ENCODE data around the gene LRRC55.
"Not testable (repeated sequence)": the region's sequence is repeated elsewhere in the genome, so short reads cannot be mapped to it uniquely, and the experiment has no call there.

Gene LRRC55

GRCh38 chr11:57162179-57162898 is 19.4 kb upstream of the LRRC55 start:
- DNase-seq, result no peak

DNA sequence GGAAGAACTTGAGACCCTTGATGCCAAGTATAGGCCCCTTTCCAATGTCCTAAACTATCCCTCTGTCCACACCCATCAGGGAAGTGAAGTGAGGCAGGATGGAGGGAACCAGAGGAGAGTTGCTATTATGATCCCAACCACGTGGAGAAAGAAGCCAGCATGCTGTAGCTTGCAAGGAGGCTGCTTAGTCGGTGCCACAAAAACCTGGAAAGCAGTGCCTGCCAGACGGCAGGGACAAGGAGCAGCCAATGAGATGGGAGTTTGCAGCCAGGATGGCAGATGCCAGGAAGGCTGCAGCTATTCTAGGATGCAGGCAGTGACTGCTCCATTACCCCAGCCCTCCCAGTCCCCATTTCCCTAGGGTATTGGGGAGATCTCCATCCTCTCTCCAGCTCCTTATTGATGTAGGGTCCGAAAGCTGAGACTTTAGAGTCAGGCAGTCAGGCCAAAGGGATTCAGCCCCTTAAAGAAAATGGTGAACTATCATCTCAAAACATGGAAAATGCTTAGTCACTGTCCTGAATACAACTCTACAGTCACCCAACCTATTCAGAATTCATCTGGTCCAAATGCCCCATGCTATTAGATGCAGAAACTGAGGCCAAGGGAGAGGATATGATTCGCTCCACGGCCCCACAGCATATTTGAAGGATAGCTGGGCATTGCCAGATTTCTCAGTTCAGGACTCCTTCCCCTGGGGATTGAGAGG is 18.4 kb upstream of the LRRC55 start:
- no peak for DNase-seq

DNA sequence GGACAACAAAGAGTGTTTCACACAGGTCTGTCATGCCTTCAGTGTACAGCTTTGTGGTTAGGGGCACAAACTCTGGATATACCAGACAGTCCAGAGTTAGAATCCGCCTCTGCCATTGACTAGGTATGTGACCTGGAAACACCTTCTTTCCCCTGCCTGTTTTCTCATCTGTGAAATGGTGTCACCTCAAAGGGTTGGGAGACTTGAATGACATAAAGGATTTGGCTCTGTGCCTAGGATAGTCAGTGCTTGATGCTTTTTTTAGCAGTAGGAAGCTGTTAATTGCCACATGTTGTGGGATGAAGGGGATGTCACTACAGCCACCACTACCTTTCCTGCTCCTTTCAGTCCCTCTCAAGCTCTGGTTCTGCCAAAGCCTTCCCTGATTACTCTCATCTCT is 17.4 kb upstream of the LRRC55 start:
- DNase-seq, result no peak

- peak; percentile 22 for DNase-seq
Observed at GRCh38 chr11:57167125-57167846, 14.5 kb upstream of the LRRC55 start.

GRCh38 chr11:57169732-57170313 is 11.9 kb upstream of the LRRC55 start:
- DNase-seq, result not testable (repeated sequence)

DNA sequence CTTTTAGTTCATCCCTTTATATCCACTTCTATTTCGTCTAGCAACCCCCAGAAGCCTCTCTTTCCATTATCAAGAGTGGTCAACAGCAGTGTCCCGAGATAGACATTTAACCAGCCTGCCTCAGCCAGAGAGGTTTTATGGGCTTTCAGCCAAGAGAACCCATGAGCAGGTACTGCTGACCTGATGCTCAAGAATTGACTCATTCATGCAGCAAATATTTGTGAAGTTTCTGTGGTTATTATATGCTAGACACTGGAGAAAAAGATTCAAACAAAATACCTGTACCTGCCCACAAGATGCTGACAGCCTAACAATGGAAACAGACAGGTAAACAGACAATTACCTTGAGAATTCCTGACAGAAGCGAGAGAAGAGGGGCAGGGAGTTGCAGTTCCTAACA is 9.7 kb upstream of the LRRC55 start:
- no peak for DNase-seq

DNA sequence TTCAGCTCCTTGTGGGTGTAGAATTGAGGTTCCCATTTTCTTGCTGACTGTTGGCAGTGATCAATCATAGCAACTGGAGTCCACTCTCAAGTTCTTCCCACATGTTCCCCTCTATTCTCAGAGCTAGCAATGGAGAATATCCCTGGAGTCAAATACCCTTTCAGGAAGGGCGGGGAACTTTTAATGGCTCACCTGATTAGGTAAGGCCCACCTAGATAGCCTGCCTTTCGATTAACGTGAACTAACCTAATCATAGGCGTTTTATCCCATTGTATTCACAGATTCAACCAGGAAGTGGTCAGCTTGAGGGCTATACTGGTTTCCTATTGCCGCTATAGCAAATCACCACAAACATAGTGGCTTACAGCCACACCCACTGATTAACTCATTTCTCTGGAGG is 7.1 kb upstream of the LRRC55 start:
- no peak for DNase-seq

DNA sequence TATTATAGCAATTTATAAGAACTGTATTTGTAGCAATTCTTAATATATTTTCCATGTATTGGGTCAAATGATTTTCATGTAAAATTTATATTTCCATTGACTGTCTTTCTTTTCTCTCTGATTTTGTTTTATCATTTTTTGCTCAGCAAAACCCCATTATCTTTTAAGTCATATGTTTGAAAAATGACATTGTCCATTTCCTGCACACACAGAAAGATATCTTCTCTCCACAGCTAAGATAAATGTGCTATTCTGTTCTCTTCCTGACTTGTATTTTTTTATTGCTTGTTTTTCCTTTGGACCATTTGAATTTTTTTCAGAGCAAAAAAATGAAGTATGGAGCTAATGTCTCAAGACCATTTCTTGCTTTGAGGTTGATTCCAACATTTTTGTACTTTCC is 6.3 kb upstream of the LRRC55 start:
- DNase-seq, result no peak

- no peak for DNase-seq
Observed at GRCh38 chr11:57178334-57178733, 3.4 kb upstream of the LRRC55 start.

DNA sequence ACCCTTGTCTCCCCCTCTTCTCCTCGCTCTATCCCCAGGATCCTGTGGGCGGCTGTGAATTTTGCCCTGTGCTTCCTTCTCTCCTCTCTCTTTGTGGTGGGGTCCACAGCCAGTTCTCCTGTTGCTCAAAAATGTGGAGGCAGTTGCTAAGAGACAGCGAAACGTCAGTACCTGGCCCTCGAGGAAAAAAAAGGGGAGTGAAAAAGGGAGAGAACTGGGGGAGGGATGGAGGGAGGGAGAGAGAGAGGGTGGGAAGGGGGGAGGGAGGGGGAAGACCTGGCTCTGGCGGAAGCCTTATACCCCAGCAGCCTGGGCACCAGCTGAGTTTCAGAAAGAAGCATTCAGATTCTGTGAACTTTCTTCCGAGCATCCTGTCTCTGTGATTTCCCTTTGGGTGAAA is 2.1 kb upstream of the LRRC55 start:
- DNase-seq, result no peak

GRCh38 chr11:57180081-57180561 is 1.6 kb upstream of the LRRC55 start:
- DNase-seq, result no peak

GRCh38 chr11:57180964-57181363 is 789 bp upstream of the LRRC55 start:
- no peak for DNase-seq

DNA sequence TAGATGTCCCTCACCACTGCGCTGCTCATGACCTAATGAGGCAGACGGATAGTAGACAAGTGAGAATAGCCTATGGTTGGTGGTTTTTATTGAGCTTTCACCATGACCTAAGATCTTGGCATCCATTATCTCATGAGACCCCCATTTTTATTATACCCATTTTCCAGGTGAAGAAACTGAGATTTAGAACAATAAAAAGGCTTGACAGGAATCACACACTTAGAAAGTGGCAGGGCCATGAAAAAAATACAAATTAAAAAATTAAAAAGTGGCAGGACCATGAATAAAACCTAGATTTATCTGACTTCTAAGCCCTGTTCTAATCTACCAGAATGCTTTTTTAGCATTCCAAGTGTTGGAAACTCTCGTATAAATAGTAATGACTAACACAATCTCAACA is 1.1 kb downstream of the LRRC55 start:
- no peak for DNase-seq

- DNase-seq, result no peak
Observed at GRCh38 chr11:57190548-57190947, 8.8 kb downstream of the LRRC55 start.

DNA sequence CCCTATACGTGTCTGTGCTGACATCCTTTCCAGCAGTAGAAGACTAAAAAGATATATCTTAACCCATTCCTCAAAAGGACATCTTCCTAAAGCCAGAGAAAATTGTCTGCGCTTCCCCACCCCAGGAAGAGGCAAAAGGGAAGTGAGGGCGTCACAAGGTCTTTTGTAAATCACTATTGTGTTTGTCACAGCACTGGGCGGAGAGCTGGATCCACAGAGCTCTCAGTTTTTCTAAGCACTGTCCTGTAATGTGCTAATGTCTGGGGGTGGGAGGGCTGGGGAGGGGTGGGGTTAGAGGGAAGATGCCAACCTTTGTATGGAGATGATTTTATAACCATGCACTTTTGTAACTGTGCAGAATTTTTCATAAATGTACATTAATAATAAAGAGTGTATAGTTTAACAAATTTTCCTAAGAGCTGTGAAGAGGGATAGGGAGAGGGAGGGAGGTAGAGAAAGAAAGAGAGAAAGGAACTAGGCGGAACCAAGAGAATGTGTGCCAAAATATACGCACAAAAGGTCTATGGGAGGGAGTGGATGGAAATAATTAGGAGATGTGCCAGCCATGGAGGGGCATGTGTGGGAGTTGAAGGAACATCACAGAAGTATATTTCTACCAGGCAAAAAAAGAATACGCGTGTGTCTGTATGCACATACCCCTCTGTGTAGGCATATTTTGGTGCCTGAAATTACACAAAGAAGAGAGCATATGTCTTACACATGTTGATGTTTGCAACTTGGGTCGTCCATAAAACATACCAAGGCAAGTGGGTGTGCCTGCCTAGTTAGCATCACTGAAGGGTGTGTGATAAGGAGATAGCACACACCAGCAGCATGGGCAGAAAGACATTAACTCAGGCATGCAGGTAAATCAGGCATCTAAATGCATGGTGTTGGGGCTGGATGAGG is 9.8 kb downstream of the LRRC55 start:
- no peak for DNase-seq

DNA sequence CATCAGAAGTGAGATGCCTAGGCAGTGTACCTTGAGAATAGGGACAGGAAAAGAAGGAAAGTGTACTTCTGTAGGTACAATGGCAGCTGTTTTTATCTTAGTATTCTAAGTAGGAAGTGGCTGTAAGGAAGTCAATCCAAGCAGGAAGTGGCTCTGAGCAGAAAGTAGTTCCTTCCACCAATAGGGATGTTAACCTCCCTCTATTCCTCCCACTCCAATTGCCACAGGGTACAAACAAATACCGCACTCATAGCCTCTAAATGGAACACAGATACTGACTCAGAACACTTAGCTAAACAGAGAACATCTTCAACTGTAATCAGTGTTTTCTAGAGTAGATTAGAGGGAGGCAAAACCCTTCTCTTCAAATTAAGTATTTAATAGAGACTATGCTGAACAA is 10.6 kb downstream of the LRRC55 start:
- DNase-seq, result no peak

GRCh38 chr11:57196596-57196995 is 14.8 kb downstream of the LRRC55 start:
- peak; percentile 31 for DNase-seq

GRCh38 chr11:57197762-57198161 is 16.0 kb downstream of the LRRC55 start:
- no peak for DNase-seq

DNA sequence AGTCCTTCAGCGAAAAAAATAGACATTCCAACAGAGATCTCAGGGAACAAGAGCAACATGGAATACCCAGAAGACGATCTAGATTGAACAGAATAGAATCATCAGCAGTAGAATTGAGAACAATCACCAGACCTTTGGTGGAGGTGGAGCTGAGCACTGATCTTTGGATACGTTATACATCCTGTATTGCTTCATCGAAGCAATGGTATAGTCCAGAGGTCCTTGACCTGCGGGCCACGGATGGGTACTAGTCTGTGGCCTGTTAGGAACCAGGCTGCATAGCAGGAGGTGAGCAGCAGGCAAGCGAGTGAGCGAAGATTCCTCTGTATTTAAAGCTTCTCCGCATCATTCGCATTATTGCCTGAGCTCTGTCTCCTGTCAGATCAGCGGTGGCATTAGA is 17.6 kb downstream of the LRRC55 start:
- DNase-seq, result no peak

DNA sequence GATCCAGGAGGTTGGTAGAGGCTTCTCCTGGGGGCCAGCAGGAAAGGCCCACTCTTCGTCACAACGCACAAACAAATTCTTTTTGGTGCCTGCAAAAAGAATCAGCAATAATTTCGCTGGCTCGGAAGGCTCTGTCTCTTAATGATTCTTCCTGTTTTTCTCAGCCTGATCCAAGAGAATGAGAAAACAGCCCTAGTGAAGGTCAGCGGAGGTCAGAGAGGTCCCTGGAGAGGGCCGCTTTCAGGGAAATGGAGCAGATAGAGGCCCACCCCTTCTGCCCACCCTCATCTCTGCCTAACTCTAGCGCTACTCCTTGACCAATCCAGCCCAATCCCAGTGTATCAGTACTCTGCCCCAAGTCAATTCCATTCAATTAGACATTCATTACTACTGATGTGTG is 19.2 kb downstream of the LRRC55 start:
- DNase-seq, result no peak

DNA sequence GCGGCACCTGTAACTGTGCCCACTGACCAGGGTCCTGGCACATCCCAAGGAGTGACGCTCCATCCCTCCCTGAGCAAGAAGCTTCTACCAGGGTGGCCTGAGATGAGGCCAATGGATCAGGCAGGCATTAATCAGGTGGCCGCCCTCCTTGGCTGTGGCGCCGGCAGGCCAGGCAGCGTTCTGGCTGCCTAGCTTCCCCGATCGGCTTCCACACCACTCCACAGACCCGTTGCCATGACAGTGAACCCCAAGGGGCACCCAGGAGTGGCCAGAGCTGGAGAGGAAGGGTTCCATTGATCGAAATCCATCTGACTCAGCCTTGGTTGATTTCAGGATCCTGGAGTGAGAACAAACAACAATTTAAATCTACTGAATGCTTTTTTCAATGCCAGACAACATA is 20.5 kb downstream of the LRRC55 start:
- DNase-seq, result peak; percentile 33

- DNase-seq, result peak; percentile 80
Observed at GRCh38 chr11:57203359-57203758, 21.6 kb downstream of the LRRC55 start.
